ENCODE measurements around the gene IGFBP3. TPM values are rescaled to one million over a fixed set of nuclear protein-coding genes. Genes with fewer than 3 reads are reported as not detected.

The IGFBP3 gene
- total RNA-seq, 1 experiment from 2014 or later, result 4.1 TPM

GRCh38 chr7:45897042-45897690 lies 23.9 kb downstream of the IGFBP3 start (continued):
- no peak for TF ChIP-seq CBX3 (IDR thresholded peaks at IDR 0.05; ENCODE audit: low read depth)

GRCh38 chr7:45894665-45895062 lies 26.4 kb downstream of the IGFBP3 start:
- ChIA-PET POLR2A (no interaction called here), CTCF (no interaction called here), RAD21 (ENCODE audit: low non-redundant PET in 1 of 2, low total read pairs in 2 of 2, uncharacterized antibody in 2 of 2, unreplicated experiment in 2 of 2) (no interaction called here)
- no peaks in the 10 kb centered on the region for H3K9me2 ChIP-seq (ENCODE audit: insufficient read depth)
- H3K9me3 ChIP-seq (ENCODE audit: control insufficient read depth in 1 of 2, insufficient read depth in 1 of 2, low read depth in 1 of 2, low read length in 2 of 2), result no peaks in the 10 kb centered on the region
- H3K4me2 ChIP-seq (ENCODE audit: low read length), result no peak overlapping the region
- BruUV-seq (replicated peaks), result no TSS peak
- H2AFZ ChIP-seq (ENCODE audit: low read depth, low read length, poor library complexity, severe bottlenecking), result no peak overlapping the region
- no peaks in the 10 kb centered on the region for H3K79me2 ChIP-seq (ENCODE audit: insufficient read depth, low read length)
- H3K27me3 ChIP-seq (ENCODE audit: insufficient read depth, low read length), result no peaks in the 10 kb centered on the region
- DNase-seq (ENCODE audit: low read depth, low spot score) (no peak), ATAC-seq (no peak)
- H4K20me1 ChIP-seq (ENCODE audit: insufficient read depth), result no peaks in the 10 kb centered on the region
- H3K4me1 ChIP-seq (ENCODE audit: control insufficient read depth in 1 of 2, insufficient read depth in 2 of 2, low read length in 2 of 2), result no peaks in the 10 kb centered on the region
- no peak overlapping the region for H3K9ac ChIP-seq (ENCODE audit: low read length)
- no peak for TF ChIP-seq EZH2 (IDR thresholded peaks at IDR 0.05)
- no peak for TF ChIP-seq SIN3A (IDR thresholded peaks at IDR 0.05; ENCODE audit: low read depth)
- no peak for TF ChIP-seq FOSL1 (IDR thresholded peaks at IDR 0.05; ENCODE audit: low read depth)
- TF ChIP-seq TCF7L2 (IDR thresholded peaks at IDR 0.05; ENCODE audit: borderline replicate concordance, extremely low read depth, insufficient read depth, insufficient read length), result no peak
- no peak for TF ChIP-seq ZBTB33 (IDR thresholded peaks at IDR 0.05; ENCODE audit: extremely low read depth, insufficient replicate concordance, low read length)
- TF ChIP-seq POLR2AphosphoS5 (IDR thresholded peaks at IDR 0.05; ENCODE audit: low read depth, low read length), result no peak
- TF ChIP-seq RAD21 (IDR thresholded peaks at IDR 0.05; ENCODE audit: low read depth), result no peak
- no peak for TF ChIP-seq ATF3 (IDR thresholded peaks at IDR 0.05)
- H3K4me3 ChIP-seq (replicated peaks in 1 of 2; ENCODE audit: low read depth in 1 of 2, low read length in 2 of 2), result no peak overlapping the region
- no peaks in the 10 kb centered on the region for H3K36me3 ChIP-seq (ENCODE audit: control insufficient read depth in 1 of 2, insufficient read depth in 2 of 2, low read length in 2 of 2)
- no peak overlapping the region for H3K27ac ChIP-seq (ENCODE audit: low read depth, low read length)
- intact Hi-C loops (cut with micrococcal nuclease), result loop anchor here (10.0 kb wide), 1 partner anchor 1280 kb away; no protein-coding TSS in a partner anchor

Measured in HCT116 (cell line).